GM19035 (cell line): Measurements from ENCODE around the gene TGFBR3L.
A peak's percentile ranks its signal among the peaks of the same experiment; 100 is the strongest.

ENCODE experiments used
- ATAC-seq: cut with Tn5 transposase; IDR thresholded peaks from one replicate; pipeline ENCODE4 v1.9.1; 2021; ENCODE audit not compliant: unreplicated experiment

TGFBR3L gene

GRCh38 chr19:7914598-7915045, at the start of gene TGFBR3L:
Gene TGFBR3L, plus strand, starts transcription at chr19:7914830.
- ATAC-seq = no peak

- no peak for ATAC-seq
Measured at GRCh38 chr19:7865262-7865911, 49.2 kb upstream of the TGFBR3L start.

- no peak for ATAC-seq
Measured at GRCh38 chr19:7866399-7867091, 48.1 kb upstream of the TGFBR3L start.

- ATAC-seq = no peak
Measured at GRCh38 chr19:7867092-7867844, 47.4 kb upstream of the TGFBR3L start.

- no peak for ATAC-seq
Measured at GRCh38 chr19:7868326-7868670, 46.3 kb upstream of the TGFBR3L start.

GRCh38 chr19:7868671-7869452, 45.8 kb upstream of the TGFBR3L start:
- peak; percentile 57 for ATAC-seq

- ATAC-seq = peak; percentile 64
Measured at GRCh38 chr19:7869453-7869909, 45.1 kb upstream of the TGFBR3L start.

GRCh38 chr19:7869910-7870511, 44.6 kb upstream of the TGFBR3L start:
- ATAC-seq = no peak

- ATAC-seq = no peak
Measured at GRCh38 chr19:7870571-7871436, 43.8 kb upstream of the TGFBR3L start.

- no peak for ATAC-seq
Measured at GRCh38 chr19:7871437-7872305, 43.0 kb upstream of the TGFBR3L start.

GRCh38 chr19:7872306-7873204, 42.1 kb upstream of the TGFBR3L start:
- ATAC-seq = no peak

- no peak for ATAC-seq
Measured at GRCh38 chr19:7873304-7874075, 41.1 kb upstream of the TGFBR3L start.

- ATAC-seq = no peak
Measured at GRCh38 chr19:7874076-7874896, 40.3 kb upstream of the TGFBR3L start, which contains the start of gene PRR36. Gene PRR36, minus strand, starts transcription at chr19:7874390. Its CDS starts 701 bp downstream, at chr19:7873689.

GRCh38 chr19:7874897-7875273, 39.7 kb upstream of the TGFBR3L start:
- ATAC-seq = no peak

- no peak for ATAC-seq
Measured at GRCh38 chr19:7877249-7877836, 37.3 kb upstream of the TGFBR3L start.
